ENCODE data around the gene GCSAML. TPM values are rescaled to one million over a fixed set of nuclear protein-coding genes. Genes with fewer than 3 reads are reported as not detected.
"Not testable (repeated sequence)": the region's sequence is repeated elsewhere in the genome, so short reads cannot be mapped to it uniquely, and the experiment has no call there.

The GCSAML gene
- total RNA-seq = 0.41 TPM

GRCh38 chr1:247548769-247549182 is at the start of gene GCSAML:
TSS of gene GCSAML (plus strand) at chr1:247549134. CDS start at chr1:247549192, 58 bp downstream.
- FAIRE-seq (no peak), DNase-seq (ENCODE audit: low spot score in 2 of 2) (no peak)

- DNase-seq (ENCODE audit: low spot score in 2 of 2) (no peak), FAIRE-seq (no peak)
Measured at GRCh38 chr1:247500865-247501264, 48.1 kb upstream of the GCSAML start.

- DNase-seq (ENCODE audit: low spot score in 2 of 2) (no peak), FAIRE-seq (no peak)
Measured at GRCh38 chr1:247506831-247507230, 42.1 kb upstream of the GCSAML start.

- DNase-seq (ENCODE audit: low spot score in 2 of 2) (no peak), FAIRE-seq (no peak)
Measured at GRCh38 chr1:247517795-247518612, 30.9 kb upstream of the GCSAML start.

GRCh38 chr1:247518613-247518891 is 30.4 kb upstream of the GCSAML start:
- FAIRE-seq (no peak), DNase-seq (ENCODE audit: low spot score in 2 of 2) (no peak)

GRCh38 chr1:247521886-247522285 is 27.0 kb upstream of the GCSAML start:
- DNase-seq (ENCODE audit: low spot score in 2 of 2); FAIRE-seq: not testable (repeated sequence)

- FAIRE-seq (no peak), DNase-seq (ENCODE audit: low spot score in 2 of 2) (no peak)
Measured at GRCh38 chr1:247528812-247529474, 20.0 kb upstream of the GCSAML start.

- DNase-seq (ENCODE audit: low spot score in 2 of 2) (no peak), FAIRE-seq (no peak)
Measured at GRCh38 chr1:247529771-247530355, 19.1 kb upstream of the GCSAML start.

- no peak for FAIRE-seq
- no peak for DNase-seq (ENCODE audit: low spot score in 2 of 2)
Measured at GRCh38 chr1:247530785-247531184, 18.1 kb upstream of the GCSAML start.

GRCh38 chr1:247531937-247532336 is 17.0 kb upstream of the GCSAML start:
- no peak for FAIRE-seq
- no peak for DNase-seq (ENCODE audit: low spot score in 2 of 2)

- FAIRE-seq (no peak), DNase-seq (ENCODE audit: low spot score in 2 of 2) (no peak)
Measured at GRCh38 chr1:247535402-247535801, 13.5 kb upstream of the GCSAML start.

GRCh38 chr1:247536340-247536739 is 12.6 kb upstream of the GCSAML start, which contains the start of gene OR2C3:
TSS of gene OR2C3 (minus strand) at chr1:247536440. CDS start at chr1:247532511, 3,929 bp downstream.
- no peak for FAIRE-seq
- no peak for DNase-seq (ENCODE audit: low spot score in 2 of 2)

GRCh38 chr1:247538561-247538960 is 10.4 kb upstream of the GCSAML start:
- DNase-seq (ENCODE audit: low spot score in 2 of 2) (no peak), FAIRE-seq (no peak)

GRCh38 chr1:247539215-247539614 is 9.7 kb upstream of the GCSAML start:
- DNase-seq (ENCODE audit: low spot score in 2 of 2) (no peak), FAIRE-seq (no peak)

GRCh38 chr1:247540581-247540980 is 8.4 kb upstream of the GCSAML start:
- FAIRE-seq (no peak), DNase-seq (ENCODE audit: low spot score in 2 of 2) (no peak)

GRCh38 chr1:247542811-247543210 is 6.1 kb upstream of the GCSAML start:
- no peak for DNase-seq (ENCODE audit: low spot score in 2 of 2)
- no peak for FAIRE-seq

- DNase-seq (ENCODE audit: low spot score in 2 of 2) = no peak
- no peak for FAIRE-seq
Measured at GRCh38 chr1:247548092-247548491, 842 bp upstream of the GCSAML start.

GRCh38 chr1:247551721-247552120 is 2.8 kb downstream of the GCSAML start:
- FAIRE-seq (no peak), DNase-seq (ENCODE audit: low spot score in 2 of 2) (no peak)

GRCh38 chr1:247552231-247552630 is 3.3 kb downstream of the GCSAML start:
- no peak for DNase-seq (ENCODE audit: low spot score in 2 of 2)
- no peak for FAIRE-seq

GRCh38 chr1:247557926-247558674 is 9.2 kb downstream of the GCSAML start:
- DNase-seq (ENCODE audit: low spot score in 2 of 2) (no peak), FAIRE-seq (no peak)

GRCh38 chr1:247561711-247562110 is 12.8 kb downstream of the GCSAML start:
- FAIRE-seq (no peak), DNase-seq (ENCODE audit: low spot score in 2 of 2) (no peak)
